ENCODE results near the gene CATSPERD.
A peak's percentile ranks its signal among the peaks of the same experiment; 100 is the strongest.

Gene CATSPERD

DNA sequence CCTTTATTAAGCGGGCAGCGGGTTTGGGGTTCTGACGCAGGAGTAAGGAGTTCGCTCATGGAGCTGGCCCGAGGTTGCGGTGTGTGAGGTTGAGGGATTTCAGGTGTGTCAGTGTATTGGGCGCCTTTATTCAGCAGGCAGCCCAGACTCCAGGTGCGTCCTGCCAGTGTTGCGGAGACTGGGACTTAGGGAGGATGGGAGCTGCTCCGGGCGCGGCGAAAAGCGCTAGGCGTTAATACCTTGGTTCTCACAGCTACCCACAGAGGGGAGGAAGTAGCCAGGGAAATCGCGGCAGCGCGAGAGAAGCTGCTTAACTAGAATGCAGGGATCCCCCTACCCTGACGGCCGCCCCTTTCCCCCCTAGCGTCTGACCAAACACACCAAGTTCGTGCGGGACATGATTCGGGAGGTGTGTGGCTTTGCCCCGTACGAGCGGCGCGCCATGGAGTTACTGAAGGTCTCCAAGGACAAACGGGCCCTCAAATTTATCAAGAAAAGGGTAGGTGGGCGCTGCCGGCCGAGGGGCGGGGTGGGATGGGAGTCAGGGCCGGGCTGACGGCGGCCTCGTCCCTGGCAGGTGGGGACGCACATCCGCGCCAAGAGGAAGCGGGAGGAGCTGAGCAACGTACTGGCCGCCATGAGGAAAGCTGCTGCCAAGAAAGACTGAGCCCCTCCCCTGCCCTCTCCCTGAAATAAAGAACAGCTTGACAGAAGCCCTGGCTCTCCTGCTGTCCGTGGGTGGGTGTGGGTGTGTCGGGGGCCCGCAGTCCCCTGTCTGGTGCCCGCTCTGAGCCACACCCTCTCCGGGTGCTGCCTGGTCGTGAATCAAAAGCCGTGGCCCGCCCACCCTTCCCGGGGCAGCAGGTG, 29.2 kb upstream of the CATSPERD start:
- peaks cover 14% of the 10 kb centered on the region for H3K4me1 ChIP-seq
- peak; percentile 27 to 76 for DNase-seq (ENCODE audit: low spot score in 2 of 2)
- no peaks in the 10 kb centered on the region for H3K27me3 ChIP-seq (ENCODE audit: low read depth)
- peaks cover 60% of the 10 kb centered on the region for H3K36me3 ChIP-seq (replicated peaks)
- peak overlapping the region; percentile 98 for H3K4me3 ChIP-seq
- H3K9me3 ChIP-seq = no peaks in the 10 kb centered on the region
- in situ Hi-C loops (cut with MboI; ENCODE audit: low sequenced_read_pairs) = no loop called here

DNA sequence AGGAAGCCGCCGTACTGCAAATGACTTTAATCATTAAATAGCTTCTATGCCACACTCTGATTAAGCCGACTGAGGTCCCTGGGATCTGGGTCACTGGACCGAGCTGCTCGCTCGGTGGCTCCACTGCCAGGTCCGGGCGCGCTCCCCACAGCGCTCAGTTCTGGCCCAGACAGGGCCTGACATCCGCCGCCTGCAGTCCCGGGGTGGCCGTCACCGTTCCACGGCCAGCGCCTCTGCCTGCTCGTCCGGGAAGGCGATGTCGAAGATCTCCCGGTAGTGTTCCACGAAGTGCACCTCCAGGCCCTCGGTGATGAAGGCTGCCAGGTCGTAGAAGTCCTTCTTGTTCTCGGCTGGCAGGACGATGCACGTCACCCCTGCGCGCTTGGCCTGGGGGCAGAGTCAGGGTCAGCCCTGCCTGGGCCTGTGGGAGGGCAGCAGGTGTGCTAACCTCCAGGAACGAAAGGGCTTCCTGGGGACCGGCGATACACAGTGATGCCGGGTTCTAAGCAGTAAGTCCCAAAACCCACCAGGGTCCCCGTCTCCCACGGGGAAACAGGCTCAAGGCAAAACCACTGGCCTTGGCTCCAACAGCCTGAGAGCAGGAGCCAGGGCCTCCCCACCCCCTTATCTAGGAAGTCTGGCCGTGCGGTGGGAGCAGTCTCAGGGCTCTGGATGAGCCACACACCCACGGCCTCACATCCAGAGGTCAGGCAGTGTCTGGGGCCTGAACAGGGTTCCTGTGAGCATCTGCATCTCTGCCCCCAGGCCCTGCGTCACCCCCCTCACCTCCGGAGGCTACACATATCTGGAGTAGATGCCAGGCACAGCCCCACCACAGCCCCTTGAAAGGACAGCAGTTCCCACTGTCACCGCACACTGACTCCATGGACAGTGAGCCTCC, 28.4 kb upstream of the CATSPERD start:
- in situ Hi-C loops (cut with MboI; ENCODE audit: low sequenced_read_pairs) = no loop called here
- Histone ChIP-seq H3K36me3 (replicated peaks) (peaks cover 69% of the 10 kb centered on the region), H3K9me3 (no peaks in the 10 kb centered on the region), H3K4me3 (peak overlapping the region; percentile 98), H3K4me1 (peaks cover 10% of the 10 kb centered on the region), H3K27me3 (ENCODE audit: low read depth) (no peaks in the 10 kb centered on the region)
- peak in 1 of 2 experiments; percentile 55 for DNase-seq (ENCODE audit: low spot score in 2 of 2)

DNA sequence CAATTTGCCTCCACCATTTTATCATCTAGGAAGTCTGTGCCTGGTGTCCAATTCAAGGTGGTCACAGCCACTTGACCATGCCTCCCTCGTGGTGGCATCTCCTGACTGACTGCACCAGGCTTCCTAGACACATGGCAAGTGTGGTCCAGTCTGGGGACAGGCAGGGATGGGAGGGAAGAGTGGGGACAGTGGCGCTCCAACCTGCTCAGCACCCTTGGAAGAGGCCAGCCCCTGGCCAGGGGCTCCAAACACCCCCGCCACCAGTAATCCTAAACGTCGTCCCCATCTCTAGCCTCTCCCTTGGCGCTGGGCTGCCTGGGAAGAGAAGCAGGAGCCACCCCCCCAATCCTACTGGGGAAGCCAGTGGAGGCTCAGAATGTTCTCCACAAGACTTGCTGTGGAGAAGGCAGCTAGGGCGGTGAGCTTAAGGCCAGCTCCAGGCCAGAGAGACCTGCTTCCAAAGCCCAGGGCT, 27.7 kb upstream of the CATSPERD start:
- no peaks in the 10 kb centered on the region for H3K27me3 ChIP-seq (ENCODE audit: low read depth)
- in situ Hi-C loops (cut with MboI; ENCODE audit: low sequenced_read_pairs) = no loop called here
- H3K9me3 ChIP-seq = no peaks in the 10 kb centered on the region
- H3K4me3 ChIP-seq = peak overlapping the region; percentile 98; the same call in 1 of the 2 replicates
- H3K4me1 ChIP-seq = peaks cover 7% of the 10 kb centered on the region
- no peak for DNase-seq (ENCODE audit: low spot score in 2 of 2)
- peaks cover 70% of the 10 kb centered on the region for H3K36me3 ChIP-seq (replicated peaks)

DNA sequence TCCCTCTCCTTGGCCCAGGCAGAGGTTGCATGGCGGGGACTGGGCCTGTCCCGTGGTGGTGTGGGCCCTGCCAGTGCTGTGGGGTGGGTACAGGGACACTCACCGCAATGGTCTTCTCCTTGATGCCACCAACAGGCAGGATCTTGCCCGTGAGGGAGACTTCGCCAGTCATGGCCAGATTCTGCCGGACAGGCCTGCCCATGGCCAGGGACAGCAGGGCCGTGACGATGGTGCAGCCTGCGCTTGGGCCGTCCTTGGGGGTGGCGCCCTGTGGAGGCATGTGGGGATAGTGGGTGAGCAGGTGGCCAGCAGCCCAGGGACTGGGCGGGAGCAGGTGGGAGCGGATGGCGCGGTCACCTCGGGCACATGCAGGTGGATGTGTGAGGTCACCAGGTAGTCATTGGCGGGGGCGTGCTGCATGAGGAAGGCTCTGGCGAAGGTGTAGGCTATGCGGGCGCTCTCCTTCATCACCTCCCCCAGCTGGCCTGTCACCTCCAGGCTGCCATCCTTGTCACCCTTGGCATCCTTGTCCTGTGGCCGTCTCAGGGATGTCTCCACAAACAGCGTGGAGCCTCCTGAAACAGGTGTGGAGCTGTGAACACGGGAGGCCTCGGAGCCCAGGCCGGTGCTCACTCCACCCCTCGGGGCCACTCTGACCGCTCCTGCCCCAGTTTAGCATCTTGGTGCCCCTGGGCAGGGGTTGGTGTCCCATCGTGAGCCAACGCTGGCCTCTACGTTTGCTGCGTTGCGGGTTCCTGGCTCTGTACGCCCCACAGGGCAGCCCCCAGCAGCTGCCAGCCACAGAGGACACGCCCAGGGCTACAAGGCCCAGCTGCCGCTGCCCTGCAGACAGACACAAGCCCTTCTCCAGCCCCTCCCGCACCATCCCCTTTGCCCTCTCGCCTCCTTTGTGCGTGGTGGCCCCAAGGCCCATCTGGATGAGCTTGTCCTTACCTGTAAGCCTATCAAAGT, 27.0 kb upstream of the CATSPERD start:
- Histone ChIP-seq H3K36me3 (replicated peaks) (peaks cover 75% of the 10 kb centered on the region), H3K4me1 (peaks cover 7% of the 10 kb centered on the region), H3K9me3 (no peaks in the 10 kb centered on the region), H3K4me3 (no peak overlapping the region), H3K27me3 (ENCODE audit: low read depth) (no peaks in the 10 kb centered on the region)
- in situ Hi-C loops (cut with MboI; ENCODE audit: low sequenced_read_pairs) = no loop called here
- no peak for DNase-seq (ENCODE audit: low spot score in 2 of 2)

DNA sequence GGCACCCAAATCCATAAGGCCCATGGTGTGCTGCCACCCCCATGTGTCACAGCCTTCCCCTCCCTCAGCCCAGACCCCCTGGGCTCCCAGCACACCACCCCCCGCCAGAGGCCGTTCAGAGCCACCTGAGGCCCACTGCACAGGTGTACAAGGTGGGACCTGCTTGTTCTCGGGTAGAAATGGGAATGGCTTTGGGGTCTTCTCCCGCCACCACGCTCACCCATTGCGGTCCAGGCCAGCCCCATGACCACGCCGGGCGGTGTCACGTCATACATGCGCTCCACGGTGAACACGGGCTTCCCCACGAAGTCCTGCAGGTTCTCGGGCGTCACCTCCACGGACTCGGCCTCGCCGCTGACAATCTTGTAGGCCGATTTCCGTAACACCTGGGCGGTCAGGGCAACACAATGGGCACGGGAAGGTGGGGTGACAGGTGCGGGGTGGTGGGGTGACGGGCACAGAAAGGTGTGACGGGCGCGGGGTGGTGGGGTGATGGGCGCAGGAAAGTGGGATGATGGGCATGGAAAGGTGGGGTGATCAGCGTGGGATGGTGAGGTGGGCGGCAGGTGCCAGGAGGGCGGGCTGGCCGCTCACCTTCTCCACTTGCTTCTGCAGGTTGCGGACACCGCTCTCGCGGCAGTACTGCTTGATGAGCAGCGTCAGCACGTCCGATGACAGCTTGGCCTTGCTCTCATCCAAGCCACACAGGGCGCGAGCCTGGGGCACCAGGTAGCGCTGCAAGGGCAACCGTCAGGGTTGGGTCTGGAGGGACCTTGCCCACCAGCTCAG, 26.1 kb upstream of the CATSPERD start:
- H3K9me3 ChIP-seq = no peaks in the 10 kb centered on the region
- peaks cover 84% of the 10 kb centered on the region for H3K36me3 ChIP-seq (replicated peaks)
- no peak overlapping the region for H3K4me3 ChIP-seq
- H3K4me1 ChIP-seq = peaks cover 7% of the 10 kb centered on the region
- no peak for DNase-seq (ENCODE audit: low spot score in 2 of 2)
- in situ Hi-C loops (cut with MboI; ENCODE audit: low sequenced_read_pairs) = no loop called here
- H3K27me3 ChIP-seq (ENCODE audit: low read depth) = no peaks in the 10 kb centered on the region

DNA sequence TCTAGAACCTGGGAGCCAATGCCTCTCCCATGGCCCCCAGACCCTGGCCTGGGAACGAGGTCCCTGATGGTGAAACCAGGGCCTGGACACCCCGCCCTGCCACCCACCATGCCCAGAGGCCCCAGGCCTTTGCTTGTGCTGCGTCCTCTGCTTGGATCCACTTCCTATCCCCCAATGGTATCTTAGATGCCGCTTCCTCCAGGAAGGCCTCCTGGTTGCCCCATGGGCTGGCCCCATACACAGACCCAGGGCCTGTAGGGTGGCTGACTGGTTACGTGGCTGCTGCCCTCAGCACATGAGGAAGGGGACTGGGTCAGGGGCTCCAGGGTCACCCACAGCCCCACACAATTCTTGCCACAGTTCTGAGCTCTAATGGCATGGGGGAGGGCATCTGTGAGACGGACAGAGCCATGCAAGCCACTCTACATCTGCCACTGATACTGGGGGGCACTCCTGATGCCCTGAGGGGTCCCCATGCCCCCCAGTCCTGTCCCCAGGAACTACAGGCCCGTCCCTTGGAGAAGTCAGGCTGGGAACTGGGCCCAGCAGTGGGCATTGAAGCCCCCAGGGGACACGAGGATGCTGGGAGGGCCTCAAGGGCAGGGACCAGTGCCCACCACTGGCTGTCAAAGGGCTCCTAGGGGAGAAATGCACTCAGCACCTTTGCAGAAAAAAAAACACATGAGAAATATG, 25.3 kb upstream of the CATSPERD start:
- H3K4me1 ChIP-seq = peaks cover 7% of the 10 kb centered on the region
- no peak for DNase-seq (ENCODE audit: low spot score in 2 of 2)
- no peaks in the 10 kb centered on the region for H3K27me3 ChIP-seq (ENCODE audit: low read depth)
- in situ Hi-C loops (cut with MboI; ENCODE audit: low sequenced_read_pairs) = no loop called here
- H3K9me3 ChIP-seq = no peaks in the 10 kb centered on the region
- peaks cover 91% of the 10 kb centered on the region for H3K36me3 ChIP-seq (replicated peaks)
- H3K4me3 ChIP-seq = no peak overlapping the region

DNA sequence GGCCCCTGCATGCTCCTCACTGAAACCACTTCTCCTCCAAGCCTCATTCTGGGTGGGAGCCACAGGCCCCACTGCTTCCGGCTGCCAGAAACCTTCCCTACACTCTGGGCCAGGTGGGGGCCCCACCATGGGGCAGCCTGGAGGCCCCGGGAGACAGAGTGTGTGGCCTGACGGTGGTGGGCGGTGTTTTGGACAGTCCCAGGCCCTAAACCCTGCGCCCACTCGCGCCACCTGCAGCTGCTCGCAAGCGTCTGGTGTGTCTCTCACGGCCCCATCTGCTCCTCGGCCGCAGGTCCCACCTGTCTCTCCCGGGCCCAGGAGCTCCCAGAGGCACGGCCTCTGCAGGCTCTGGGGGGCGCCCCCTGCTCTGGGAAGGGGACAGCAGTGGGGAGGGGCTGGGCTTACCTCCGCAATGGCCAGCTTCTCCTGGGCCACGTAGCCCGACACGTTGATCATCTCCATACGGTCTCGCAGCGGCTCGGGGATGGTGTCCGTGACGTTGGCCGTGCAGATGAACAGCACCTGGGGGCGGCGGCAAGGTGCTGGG, 24.7 kb upstream of the CATSPERD start:
- no peak overlapping the region for H3K4me3 ChIP-seq
- in situ Hi-C loops (cut with MboI; ENCODE audit: low sequenced_read_pairs) = no loop called here
- peaks cover 92% of the 10 kb centered on the region for H3K36me3 ChIP-seq (replicated peaks)
- H3K27me3 ChIP-seq (ENCODE audit: low read depth) = no peaks in the 10 kb centered on the region
- no peaks in the 10 kb centered on the region for H3K9me3 ChIP-seq
- peaks cover 7% of the 10 kb centered on the region for H3K4me1 ChIP-seq
- DNase-seq (ENCODE audit: low spot score in 2 of 2) = no peak

DNA sequence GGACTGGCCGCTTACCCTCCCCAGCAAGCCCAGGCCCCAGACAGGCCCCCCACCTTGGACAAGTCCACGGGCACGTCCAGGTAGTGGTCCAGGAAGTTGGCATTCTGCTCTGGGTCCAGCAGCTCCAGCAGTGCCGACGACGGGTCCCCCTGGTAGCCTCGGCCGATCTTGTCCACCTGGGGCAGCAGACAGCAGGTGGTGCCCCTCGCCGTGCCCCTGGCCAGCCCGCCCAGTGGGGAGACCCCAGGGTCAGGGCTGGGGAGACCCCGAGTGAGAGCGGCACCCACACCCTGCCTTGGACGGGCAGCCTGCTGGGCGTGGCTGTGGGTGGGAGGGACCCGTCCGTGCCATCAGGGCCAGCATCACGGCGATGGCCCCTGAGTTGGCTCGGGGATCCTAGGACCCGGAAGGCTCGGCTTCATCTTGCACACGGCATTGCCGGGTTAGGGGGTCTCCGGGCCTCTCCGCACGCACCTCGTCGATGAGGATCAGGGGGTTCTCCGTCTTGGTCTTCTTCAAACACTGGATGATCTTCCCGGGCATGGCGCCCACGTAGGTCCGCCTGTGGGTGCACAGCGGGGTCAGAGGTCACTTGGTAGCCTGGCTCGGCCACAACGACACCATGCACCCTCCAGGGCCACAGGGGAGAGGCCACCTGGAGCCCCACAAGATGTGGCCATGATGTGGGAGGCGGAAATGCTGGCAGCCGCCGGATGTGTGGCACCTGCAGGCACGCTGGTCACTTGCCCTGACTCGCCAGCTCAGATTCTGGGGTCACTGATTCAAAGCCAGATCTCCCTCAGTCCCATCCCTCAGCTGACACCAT, 24.0 kb upstream of the CATSPERD start:
- no peaks in the 10 kb centered on the region for H3K9me3 ChIP-seq
- peaks cover 7% of the 10 kb centered on the region for H3K4me1 ChIP-seq
- no peak overlapping the region for H3K4me3 ChIP-seq
- DNase-seq (ENCODE audit: low spot score in 2 of 2) = no peak
- in situ Hi-C loops (cut with MboI; ENCODE audit: low sequenced_read_pairs) = no loop called here
- no peaks in the 10 kb centered on the region for H3K27me3 ChIP-seq (ENCODE audit: low read depth)
- H3K36me3 ChIP-seq (replicated peaks) = peaks cover 92% of the 10 kb centered on the region

DNA sequence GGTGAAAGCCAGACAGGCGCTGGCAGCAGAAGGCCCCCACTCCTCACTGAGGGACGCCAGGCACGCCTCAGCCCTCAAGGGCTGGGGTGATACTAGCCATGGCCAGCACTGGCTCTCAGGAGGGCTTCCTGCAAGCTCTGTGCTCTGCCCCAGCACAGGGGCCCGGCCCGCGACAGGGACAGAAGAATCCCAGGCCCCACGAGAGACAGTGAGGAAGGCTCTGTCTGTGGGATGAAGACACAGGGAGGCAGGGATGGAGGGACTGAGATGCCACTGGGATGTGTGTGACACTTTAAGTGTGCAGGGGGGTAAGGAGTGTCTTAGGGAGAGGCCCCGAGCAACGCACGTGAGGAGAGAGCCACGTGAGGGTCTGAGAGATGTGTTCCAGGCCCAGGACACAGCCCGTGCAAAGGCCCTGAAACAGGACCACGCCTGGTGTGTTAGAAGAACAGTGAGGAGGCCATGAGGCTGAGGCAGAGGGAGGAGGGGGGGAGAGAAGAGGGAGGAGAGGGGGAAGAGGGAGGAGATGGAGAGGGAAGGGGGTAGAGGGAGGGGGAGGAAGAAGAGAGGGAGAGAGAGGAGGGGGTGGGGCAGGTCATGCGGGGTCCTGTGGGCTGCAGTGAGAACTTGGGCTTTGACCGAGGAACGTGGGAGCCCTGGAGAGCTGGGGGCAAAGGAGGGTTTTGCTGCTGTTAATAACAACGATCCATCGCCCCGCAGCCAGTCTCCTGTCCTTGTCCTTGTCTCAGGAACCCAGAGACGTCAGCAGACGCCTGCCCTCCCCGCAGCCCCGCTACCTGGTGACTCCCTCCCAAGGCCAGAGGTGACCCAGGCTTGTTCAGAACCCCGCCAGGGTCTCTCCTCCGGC, 23.2 kb upstream of the CATSPERD start:
- peaks cover 4% of the 10 kb centered on the region for H3K4me1 ChIP-seq
- no peak for DNase-seq (ENCODE audit: low spot score in 2 of 2)
- in situ Hi-C loops (cut with MboI; ENCODE audit: low sequenced_read_pairs) = no loop called here
- H3K9me3 ChIP-seq = no peaks in the 10 kb centered on the region
- H3K36me3 ChIP-seq (replicated peaks) = peaks cover 83% of the 10 kb centered on the region
- H3K27me3 ChIP-seq (ENCODE audit: low read depth) = no peaks in the 10 kb centered on the region
- H3K4me3 ChIP-seq = no peak overlapping the region

DNA sequence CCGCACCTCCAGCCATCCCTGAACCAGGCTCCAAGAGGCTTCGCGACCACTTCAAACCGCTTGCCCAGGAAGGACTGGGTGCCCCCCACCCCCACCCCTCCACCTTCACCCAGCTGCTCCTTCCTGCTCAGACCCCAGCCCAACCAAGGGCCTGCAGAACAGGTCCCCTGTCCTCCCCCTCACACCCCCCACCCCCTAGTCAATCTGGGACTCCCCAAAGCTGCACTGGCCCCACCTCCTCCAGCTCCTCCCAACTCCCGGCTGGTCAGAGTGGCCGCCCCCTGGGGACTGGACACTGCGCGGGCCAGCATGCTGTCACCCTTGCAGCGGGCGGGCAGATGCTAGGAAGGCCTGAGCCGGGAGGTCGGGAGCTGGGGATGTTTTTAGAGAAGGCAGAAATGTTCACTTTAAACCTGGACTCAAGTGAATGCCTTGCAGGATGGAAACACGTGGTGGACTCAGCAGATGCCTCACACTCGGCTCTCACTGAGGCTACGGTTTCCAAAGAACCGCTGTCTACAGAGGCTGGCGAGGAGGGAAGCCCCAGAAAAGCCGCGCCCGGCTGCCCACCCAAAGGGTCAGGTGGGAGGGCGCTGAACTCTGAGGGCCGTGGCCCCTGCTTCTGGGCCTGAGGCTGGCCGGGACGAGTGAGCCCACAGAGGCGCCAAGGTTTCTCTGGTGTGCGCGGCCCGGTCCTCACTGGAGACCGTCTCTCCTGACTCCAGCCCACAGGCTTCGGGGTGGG, 22.4 kb upstream of the CATSPERD start:
- H3K4me1 ChIP-seq = no peaks in the 10 kb centered on the region
- peaks cover 79% of the 10 kb centered on the region for H3K36me3 ChIP-seq (replicated peaks)
- no peak overlapping the region for H3K4me3 ChIP-seq
- in situ Hi-C loops (cut with MboI; ENCODE audit: low sequenced_read_pairs) = no loop called here
- DNase-seq (ENCODE audit: low spot score in 2 of 2) = no peak
- no peaks in the 10 kb centered on the region for H3K27me3 ChIP-seq (ENCODE audit: low read depth)
- no peaks in the 10 kb centered on the region for H3K9me3 ChIP-seq
